ENCODE data around the gene STEAP1B. TPM values are rescaled to one million over a fixed set of nuclear protein-coding genes. Genes with fewer than 3 reads are reported as not detected.

The STEAP1B gene
- polyA plus RNA-seq, 1 of the 3 experiments (the other 2 are of a cell fraction): 14.7 TPM

- Histone ChIP-seq H3K79me2 (ENCODE audit: insufficient read depth) (no peaks in the 10 kb centered on the region; the same call in 1 of the 2 replicates), H3K27me3 (ENCODE audit: insufficient read depth) (no peaks in the 10 kb centered on the region), H3K9ac (no peak overlapping the region), H3K36me3 (replicated peaks in 1 of 2; ENCODE audit: control insufficient read depth in 1 of 2, insufficient read depth in 2 of 2, low read length in 1 of 2) (peaks cover 0 to 13% of the 10 kb centered on the region in 2 experiments), H3K4me1 (ENCODE audit: control insufficient read depth in 1 of 2, insufficient read depth in 2 of 2, low read depth in 1 of 2, low read length in 1 of 2) (no peaks in the 10 kb centered on the region; a peak in 1 of 4 replicates), H3K4me3 (ENCODE audit: low read depth in 2 of 2, low read length in 1 of 2) (no peak overlapping the region), H2AFZ (ENCODE audit: low read depth) (no peak overlapping the region), H3F3A (replicated peaks; ENCODE audit: insufficient read depth) (peaks cover 3% of the 10 kb centered on the region), H4K20me1 (ENCODE audit: insufficient read depth) (no peaks in the 10 kb centered on the region), H3K27ac (ENCODE audit: low read depth in 2 of 2, low read length in 1 of 2) (no peak overlapping the region), H3K9me2 (no peaks in the 10 kb centered on the region), H3K4me2 (no peak overlapping the region), H3K9me3 (peaks cover 4% of the 10 kb centered on the region; the same call in 1 of the 2 replicates)
- WGBS (ENCODE audit: low lambda C conversion rate): 80% methylated on average over 13 of the region's 13 CpGs
- CTCF ChIA-PET: no interaction called here
- POLR2A ChIA-PET: no interaction called here
- DNase-seq: no peak
- no peak for TF ChIP-seq FOSL2 (IDR thresholded peaks at IDR 0.05; ENCODE audit: borderline replicate concordance, low read depth)
- peak; percentile 33; the same call in 1 of the 2 replicates for TF ChIP-seq TEAD4 (IDR thresholded peaks at IDR 0.05; ENCODE audit: borderline replicate concordance, insufficient read depth)
- no peak for TF ChIP-seq REST (IDR thresholded peaks at IDR 0.05; ENCODE audit: low read depth, low read length)
- peak; percentile 37 for TF ChIP-seq TCF12 (IDR thresholded peaks at IDR 0.05)
- TF ChIP-seq USF1 (IDR thresholded peaks at IDR 0.05; ENCODE audit: borderline replicate concordance, low read depth): no peak
- peak; percentile 53 for TF ChIP-seq NFIC (IDR thresholded peaks at IDR 0.05; ENCODE audit: borderline replicate concordance)
- no peak for TF ChIP-seq RCOR1 (IDR thresholded peaks at IDR 0.05; ENCODE audit: low read length)
- TF ChIP-seq CTCF (IDR thresholded peaks at IDR 0.05): no peak
- TF ChIP-seq EP300 (IDR thresholded peaks at IDR 0.05; ENCODE audit: borderline replicate concordance in 1 of 2, low read depth in 1 of 2, low read length in 1 of 2): 0 out of 4 replicates have a peak, but pooled peaks of 1 of the 2 experiments have one; percentile 20
- no peak for TF ChIP-seq TAF1 (IDR thresholded peaks at IDR 0.05; ENCODE audit: borderline replicate concordance, low read depth, low read length)
- peak; percentile 23; the same call in 1 of the 2 replicates for TF ChIP-seq PBX3 (IDR thresholded peaks at IDR 0.05)
Observed at GRCh38 chr7:22444181-22444971, 55.6 kb downstream of the STEAP1B start.
